Measurements from ENCODE around the gene CNNM2.

The CNNM2 gene

GRCh38 chr10:103025696-103026095 is 107.6 kb downstream of the CNNM2 start:
- Histone ChIP-seq H3K9me2 (replicated peaks; ENCODE audit: insufficient read depth, low read length) (no peaks in the 10 kb centered on the region), H3K27ac (ENCODE audit: low read depth, low read length) (no peak overlapping the region), H3K9me3 (ENCODE audit: insufficient read depth, low read length) (no peaks in the 10 kb centered on the region), H3K4me2 (ENCODE audit: low read depth, low read length, poor library complexity, severe bottlenecking) (no peak overlapping the region), H4K20me1 (ENCODE audit: low read depth, low read length) (no peaks in the 10 kb centered on the region), H3K79me2 (ENCODE audit: insufficient read depth, low read length) (no peaks in the 10 kb centered on the region), H3F3A (ENCODE audit: insufficient read depth) (no peaks in the 10 kb centered on the region), H2AFZ (ENCODE audit: low read depth, low read length, severe bottlenecking) (no peak overlapping the region), H3K36me3 (ENCODE audit: low read length) (no peaks in the 10 kb centered on the region), H3K9ac (ENCODE audit: low read length) (no peak overlapping the region), H3K4me3 (ENCODE audit: insufficient read depth, low read length, poor library complexity, severe bottlenecking) (no peak overlapping the region), H3K27me3 (ENCODE audit: low read length) (no peaks in the 10 kb centered on the region)
- no peak for TF ChIP-seq EZH2phosphoT487 (conservative IDR thresholded peaks at IDR 0.05; ENCODE audit: low read length)
- no peak for TF ChIP-seq CTCF (IDR thresholded peaks at IDR 0.05; ENCODE audit: insufficient read depth, low read length, poor library complexity, severe bottlenecking)

- H3K27me3 ChIP-seq (ENCODE audit: low read length): no peaks in the 10 kb centered on the region
- no peak overlapping the region for H3K9ac ChIP-seq (ENCODE audit: low read length)
- no peak for TF ChIP-seq EZH2phosphoT487 (conservative IDR thresholded peaks at IDR 0.05; ENCODE audit: low read length)
- no peak for TF ChIP-seq CTCF (IDR thresholded peaks at IDR 0.05; ENCODE audit: insufficient read depth, low read length, poor library complexity, severe bottlenecking)
- H3K36me3 ChIP-seq (ENCODE audit: low read length): no peaks in the 10 kb centered on the region
- H3K79me2 ChIP-seq (ENCODE audit: insufficient read depth, low read length): no peaks in the 10 kb centered on the region
- no peaks in the 10 kb centered on the region for H3K9me3 ChIP-seq (ENCODE audit: insufficient read depth, low read length)
- no peaks in the 10 kb centered on the region for H3F3A ChIP-seq (ENCODE audit: insufficient read depth)
- no peaks in the 10 kb centered on the region for H4K20me1 ChIP-seq (ENCODE audit: low read depth, low read length)
- no peak overlapping the region for H2AFZ ChIP-seq (ENCODE audit: low read depth, low read length, severe bottlenecking)
- no peak overlapping the region for H3K27ac ChIP-seq (ENCODE audit: low read depth, low read length)
- no peak overlapping the region for H3K4me3 ChIP-seq (ENCODE audit: insufficient read depth, low read length, poor library complexity, severe bottlenecking)
- H3K4me2 ChIP-seq (ENCODE audit: low read depth, low read length, poor library complexity, severe bottlenecking): no peak overlapping the region
- H3K9me2 ChIP-seq (replicated peaks; ENCODE audit: insufficient read depth, low read length): no peaks in the 10 kb centered on the region
Observed at GRCh38 chr10:103038570-103038969, 120.5 kb downstream of the CNNM2 start.

DNA sequence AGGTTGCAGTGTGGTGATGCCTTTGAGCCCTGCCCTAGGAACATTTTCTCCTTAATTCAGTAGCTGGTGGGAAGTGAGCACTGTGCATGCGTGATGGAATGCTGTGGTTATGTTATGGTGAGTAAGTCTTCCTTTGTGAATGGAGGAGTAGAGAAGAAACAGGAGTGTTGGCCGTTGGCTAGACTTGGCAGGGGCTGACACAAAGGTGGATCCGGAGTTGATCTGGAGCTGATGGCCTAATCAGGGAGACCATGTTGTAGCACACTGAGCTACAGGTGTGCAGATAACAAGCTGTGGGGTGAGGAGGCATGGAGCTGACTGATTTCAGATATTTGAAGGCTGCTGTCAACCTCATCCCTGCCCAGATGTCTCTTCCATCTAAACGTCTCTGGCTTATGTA is 122.3 kb downstream of the CNNM2 start:
- H3K4me2 ChIP-seq (ENCODE audit: low read depth, low read length, poor library complexity, severe bottlenecking): no peak overlapping the region
- no peaks in the 10 kb centered on the region for H3K27me3 ChIP-seq (ENCODE audit: low read length)
- no peaks in the 10 kb centered on the region for H3K79me2 ChIP-seq (ENCODE audit: insufficient read depth, low read length)
- no peaks in the 10 kb centered on the region for H3K9me2 ChIP-seq (replicated peaks; ENCODE audit: insufficient read depth, low read length)
- H2AFZ ChIP-seq (ENCODE audit: low read depth, low read length, severe bottlenecking): no peak overlapping the region
- H3K9ac ChIP-seq (ENCODE audit: low read length): no peak overlapping the region
- H3F3A ChIP-seq (ENCODE audit: insufficient read depth): no peaks in the 10 kb centered on the region
- H3K4me3 ChIP-seq (ENCODE audit: insufficient read depth, low read length, poor library complexity, severe bottlenecking): no peak overlapping the region
- TF ChIP-seq CTCF (IDR thresholded peaks at IDR 0.05; ENCODE audit: insufficient read depth, low read length, poor library complexity, severe bottlenecking) (no peak), EZH2phosphoT487 (conservative IDR thresholded peaks at IDR 0.05; ENCODE audit: low read length) (no peak)
- no peaks in the 10 kb centered on the region for H4K20me1 ChIP-seq (ENCODE audit: low read depth, low read length)
- no peak overlapping the region for H3K27ac ChIP-seq (ENCODE audit: low read depth, low read length)
- no peaks in the 10 kb centered on the region for H3K9me3 ChIP-seq (ENCODE audit: insufficient read depth, low read length)
- no peaks in the 10 kb centered on the region for H3K36me3 ChIP-seq (ENCODE audit: low read length)

Data from SU-DHL-6 (cell line).